HEK293T (cell line): ENCODE data around the gene PSMD9.

ENCODE experiments used
- BHLHE40 ChIP-seq: fragments of 450-650 bp; IDR thresholded peaks from 2 replicates; pipeline ENCODE4 v1.6.1; 2016; ENCODE audit warnings: mild to moderate bottlenecking, moderate library complexity, borderline replicate concordance
- ELF4 ChIP-seq: fragments of 450-650 bp; IDR thresholded peaks from 2 replicates; pipeline ENCODE4 v1.6.1; 2017; ENCODE audit warnings: antibody characterized with exemption
- FOXK2 ChIP-seq: fragments of 450-650 bp; IDR thresholded peaks from 2 replicates; pipeline ENCODE4 v1.6.1; 2016; ENCODE audit warnings: mild to moderate bottlenecking
- FOXM1 ChIP-seq: fragments of 450-650 bp; IDR thresholded peaks from 2 replicates; pipeline ENCODE4 v1.6.1; 2017; ENCODE audit warnings: mild to moderate bottlenecking, borderline replicate concordance
- HDGF ChIP-seq: fragments of 450-650 bp; IDR thresholded peaks from 2 replicates; pipeline ENCODE4 v1.6.1; 2017; ENCODE audit warnings: antibody characterized with exemption, borderline replicate concordance
- L3MBTL2 ChIP-seq: fragments of 450-650 bp; conservative IDR thresholded peaks from 2 replicates; pipeline ENCODE4 v1.6.1; 2016; ENCODE audit warnings: mild to moderate bottlenecking
- NFRKB ChIP-seq: fragments of 450-650 bp; IDR thresholded peaks from 2 replicates; pipeline ENCODE4 v1.6.1; 2016; ENCODE audit warnings: mild to moderate bottlenecking, moderate library complexity
- PKNOX1 ChIP-seq: fragments of 450-650 bp; IDR thresholded peaks from 2 replicates; pipeline ENCODE4 v1.6.1; 2016
- SP1 ChIP-seq: fragments of 450-650 bp; IDR thresholded peaks from 2 replicates; pipeline ENCODE4 v1.6.1; 2017
- SUZ12 ChIP-seq: fragments of 450-650 bp; IDR thresholded peaks from 2 replicates; pipeline ENCODE4 v1.6.1; 2016; ENCODE audit warnings: mild to moderate bottlenecking
- TARDBP ChIP-seq: fragments of 450-650 bp; IDR thresholded peaks from 2 replicates; pipeline ENCODE4 v1.6.1; 2016

- no peak for TF ChIP-seq SUZ12
- TF ChIP-seq FOXM1: no peak
- no peak for TF ChIP-seq BHLHE40
- TF ChIP-seq L3MBTL2: no peak
- no peak for TF ChIP-seq SP1
- no peak for TF ChIP-seq ELF4
- TF ChIP-seq NFRKB: no peak
- TF ChIP-seq HDGF: no peak
- TF ChIP-seq TARDBP: no peak
- TF ChIP-seq PKNOX1: no peak
- no peak for TF ChIP-seq FOXK2
Observed at GRCh38 chr12:121872546-121873215, 15.9 kb upstream of the PSMD9 start.
